ENCODE measurements around the gene EXOC4. TPM values are rescaled to one million over a fixed set of nuclear protein-coding genes. Genes with fewer than 3 reads are reported as not detected.

EXOC4 gene
- total and polyA plus RNA-seq, 2 donors (not counting 3 experiments of a cell fraction or from before 2014, with no cell fraction given), result 20.3 to 73.1 TPM

DNA sequence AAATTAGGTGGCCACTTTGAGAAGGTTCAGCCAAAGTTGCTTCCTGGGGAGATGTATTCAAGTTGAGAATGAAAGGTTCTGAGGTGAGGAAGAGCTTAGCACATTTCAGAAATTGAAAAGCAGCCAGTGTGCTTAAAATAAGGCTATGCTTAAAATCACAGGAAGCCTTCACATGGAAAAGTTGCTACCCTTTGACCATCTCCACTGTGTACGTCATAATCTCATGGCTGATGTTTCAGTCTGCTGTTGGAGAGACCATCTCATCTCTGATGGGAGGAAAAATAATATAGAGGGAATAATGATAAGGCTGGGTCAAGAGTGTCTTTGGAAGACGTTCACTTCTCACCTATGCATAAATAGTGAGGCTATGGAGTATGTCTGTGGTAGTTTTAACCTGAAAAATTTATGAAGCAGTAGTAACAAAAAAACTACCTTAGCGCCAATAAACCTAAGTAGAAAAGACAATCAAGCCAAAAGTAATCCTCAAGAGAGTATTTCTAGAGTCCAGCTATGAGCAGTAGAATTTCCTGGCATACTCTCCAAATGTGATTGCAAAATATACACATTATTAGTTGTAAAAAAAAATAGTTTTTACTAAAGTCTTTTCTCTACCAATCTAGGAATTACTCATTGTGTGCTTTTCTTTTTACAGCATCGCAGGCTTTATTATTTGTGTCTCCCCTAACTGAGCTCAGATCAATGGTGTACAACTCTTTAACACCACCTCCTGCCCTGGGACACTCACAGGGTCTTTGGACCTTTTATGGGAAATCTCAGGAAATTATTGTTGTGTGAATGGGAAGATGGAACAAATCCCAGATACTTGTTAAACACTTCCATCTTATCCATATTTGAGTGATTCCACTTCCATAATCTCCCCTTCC, 439.1 kb downstream of the EXOC4 start:
- intact Hi-C loops (cut with micrococcal nuclease), result no loop called here
- dilution Hi-C loops (cut with MboI; ENCODE audit: extremely low pct_ligation_motif_present, low sequenced_read_pairs), result no loop called here
- FAIRE-seq (no peak), DNase-seq (ENCODE audit: low read depth, low spot score) (no peak)
- ChIA-PET CTCF (no interaction called here), POLR2A (no interaction called here)
- Histone ChIP-seq H3K27me3 (ENCODE audit: control insufficient read depth in 2 of 2, insufficient read depth in 2 of 2, low read length in 2 of 2) (no peaks in the 10 kb centered on the region), H3K4me1 (ENCODE audit: control insufficient read depth, extremely low read depth, insufficient read depth, low read length) (no peaks in the 10 kb centered on the region), H3K9me3 (replicated peaks; ENCODE audit: control insufficient read depth, insufficient read depth, low read length) (no peaks in the 10 kb centered on the region), H4K20me1 (replicated peaks; ENCODE audit: control insufficient read depth, extremely low read depth, insufficient read depth, low read length) (no peaks in the 10 kb centered on the region), H3K36me3 (ENCODE audit: control insufficient read depth in 2 of 2, extremely low read depth in 1 of 2, insufficient read depth in 2 of 2, low read length in 2 of 2) (no peaks in the 10 kb centered on the region), H3K79me2 (ENCODE audit: control insufficient read depth, insufficient read depth, low read length) (no peaks in the 10 kb centered on the region), H3K4me3 (replicated peaks in 1 of 3; ENCODE audit: insufficient read depth in 1 of 3, low read depth in 1 of 3, low read length in 3 of 3) (no peak overlapping the region), H3K9me1 (replicated peaks; ENCODE audit: control insufficient read depth, extremely low read depth, insufficient read depth, low read length) (no peaks in the 10 kb centered on the region), H3K4me2 (ENCODE audit: insufficient read depth, low read length) (no peak overlapping the region), H2AFZ (ENCODE audit: low read depth, low read length) (no peak overlapping the region), H3K27ac (ENCODE audit: insufficient read depth, low read depth, low read length) (no peak overlapping the region), H3K9ac (replicated peaks; ENCODE audit: extremely low read depth, insufficient read depth, low read length) (no peak overlapping the region)
- no TSS peak for BruUV-seq (replicated peaks)
- TF ChIP-seq FOS (IDR thresholded peaks at IDR 0.05; ENCODE audit: borderline replicate concordance, insufficient read depth, low read length) (no peak), MYC (IDR thresholded peaks at IDR 0.05; ENCODE audit: low read depth, low read length) (no peak), GATA2 (IDR thresholded peaks at IDR 0.05; ENCODE audit: insufficient read depth, insufficient read length, low read depth, low read length) (no peak), POLR2A (IDR thresholded peaks at IDR 0.05; ENCODE audit: low read depth, low read length) (no peak), JUN (IDR thresholded peaks at IDR 0.05; ENCODE audit: borderline replicate concordance, insufficient read depth, insufficient read length, low read depth) (no peak), POLR2AphosphoS5 (IDR thresholded peaks at IDR 0.05; ENCODE audit: insufficient read depth, low read depth, low read length) (no peak), EZH2 (IDR thresholded peaks at IDR 0.05; ENCODE audit: borderline replicate concordance, low read depth, low read length, severe bottlenecking) (no peak)
- TF ChIP-seq, protein P1, sequence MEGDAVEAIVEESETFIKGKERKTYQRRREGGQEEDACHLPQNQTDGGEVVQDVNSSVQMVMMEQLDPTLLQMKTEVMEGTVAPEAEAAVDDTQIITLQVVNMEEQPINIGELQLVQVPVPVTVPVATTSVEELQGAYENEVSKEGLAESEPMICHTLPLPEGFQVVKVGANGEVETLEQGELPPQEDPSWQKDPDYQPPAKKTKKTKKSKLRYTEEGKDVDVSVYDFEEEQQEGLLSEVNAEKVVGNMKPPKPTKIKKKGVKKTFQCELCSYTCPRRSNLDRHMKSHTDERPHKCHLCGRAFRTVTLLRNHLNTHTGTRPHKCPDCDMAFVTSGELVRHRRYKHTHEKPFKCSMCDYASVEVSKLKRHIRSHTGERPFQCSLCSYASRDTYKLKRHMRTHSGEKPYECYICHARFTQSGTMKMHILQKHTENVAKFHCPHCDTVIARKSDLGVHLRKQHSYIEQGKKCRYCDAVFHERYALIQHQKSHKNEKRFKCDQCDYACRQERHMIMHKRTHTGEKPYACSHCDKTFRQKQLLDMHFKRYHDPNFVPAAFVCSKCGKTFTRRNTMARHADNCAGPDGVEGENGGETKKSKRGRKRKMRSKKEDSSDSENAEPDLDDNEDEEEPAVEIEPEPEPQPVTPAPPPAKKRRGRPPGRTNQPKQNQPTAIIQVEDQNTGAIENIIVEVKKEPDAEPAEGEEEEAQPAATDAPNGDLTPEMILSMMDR (IDR thresholded peaks at IDR 0.05; ENCODE audit: extremely low read depth in 1 of 2, insufficient read depth in 1 of 2, low read depth in 1 of 2, low read length in 2 of 2), result no peak
- TF ChIP-seq, protein P2, sequence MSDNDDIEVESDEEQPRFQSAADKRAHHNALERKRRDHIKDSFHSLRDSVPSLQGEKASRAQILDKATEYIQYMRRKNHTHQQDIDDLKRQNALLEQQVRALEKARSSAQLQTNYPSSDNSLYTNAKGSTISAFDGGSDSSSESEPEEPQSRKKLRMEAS (IDR thresholded peaks at IDR 0.05; ENCODE audit: insufficient read depth, insufficient read length), result no peak
